H1 (cell line): ENCODE measurements around the gene LRRTM4. TPM values are rescaled to one million over a fixed set of nuclear protein-coding genes. Genes with fewer than 3 reads are reported as not detected.

Source experiments
- CTCF ChIA-PET: fragments of 300-600 bp; sonication (Branson Sonifier 250); formaldehyde crosslinking; loops from one replicate; lab custom pipeline; 2021; ENCODE audit not compliant: partially characterized antibody; lab: Charles Lee
- POLR2A ChIA-PET: fragments of 300-600 bp; sonication (Branson Sonifier 250); formaldehyde crosslinking; loops from one replicate; lab custom pipeline; 2021; ENCODE audit warnings: inconsistent platforms; ENCODE audit not compliant: partially characterized antibody; lab: Charles Lee
- DNase-seq, 2 experiments: peaks; one replicate each; pipeline versions ENCODE4 v3.0.0 to v3.0.0-alpha.2; 2010 to 2022; ENCODE audit warnings: low spot score in 2 of 2, low read depth in 1 of 2, mixed read lengths in 1 of 2
- FAIRE-seq: peaks from 2 replicates; lab custom pipeline; 2011; peaks lifted over from hg19 to GRCh38; lab: Jason Lieb, UNC
- H2AFZ ChIP-seq: 2 replicates; pipeline ENCODE4 v1.8.1; 2012; ENCODE audit warnings: low read length, inconsistent platforms
- H2AK5ac ChIP-seq: 2 replicates; pipeline ENCODE4 v1.6.1; 2013; ENCODE audit warnings: low read depth, low read length
- H2BK120ac ChIP-seq: replicated peaks from 2 replicates; pipeline ENCODE3; 2013; ENCODE audit warnings: low read depth, low read length, inconsistent platforms
- H2BK12ac ChIP-seq: 2 replicates; pipeline ENCODE4 v1.6.1; 2013; ENCODE audit warnings: low read depth, low read length
- H2BK15ac ChIP-seq: 2 replicates; pipeline ENCODE4 v1.6.1; 2013; ENCODE audit warnings: low read length
- H2BK20ac ChIP-seq: 2 replicates; pipeline ENCODE4 v1.6.1; 2013; ENCODE audit warnings: low read length
- H2BK5ac ChIP-seq: 2 replicates; pipeline ENCODE4 v1.6.1; 2013; ENCODE audit warnings: low read depth, low read length
- H3K14ac ChIP-seq: 2 replicates; pipeline ENCODE4 v1.6.1; 2013; ENCODE audit warnings: inconsistent platforms; ENCODE audit not compliant: insufficient read length
- H3K18ac ChIP-seq: 2 replicates; pipeline ENCODE4 v1.6.1; 2013; ENCODE audit warnings: low read length; ENCODE audit errors: extremely low read depth
- H3K23ac ChIP-seq: 2 replicates; pipeline ENCODE4 v1.6.1; 2013; ENCODE audit warnings: inconsistent platforms; ENCODE audit not compliant: insufficient read length
- H3K23me2 ChIP-seq: 2 replicates; pipeline ENCODE4 v1.6.1; 2013; ENCODE audit warnings: low read depth, low read length
- H3K27ac ChIP-seq: 2 replicates; pipeline ENCODE4 v1.6.1; 2011; ENCODE audit warnings: low read depth, low read length, inconsistent platforms
- H3K27me3 ChIP-seq, 4 experiments: replicated peaks in 1 of 4; 1 replicate in 1 of 4; 2 replicates in 3 of 4; pipeline versions ENCODE4 v1.6.1 to v1.8.1; 2011 to 2013; ENCODE audit warnings: low read length in 3 of 4, mild to moderate bottlenecking in 3 of 4, inconsistent platforms in 2 of 4, mixed read lengths in 2 of 4, moderate library complexity in 1 of 4; ENCODE audit not compliant: control insufficient read depth in 3 of 4, insufficient read depth in 3 of 4; ENCODE audit errors: extremely low read depth in 1 of 4
- H3K36me3 ChIP-seq, 4 experiments: 2 replicates each; pipeline versions ENCODE4 v1.6.1 to v1.8.1; 2011 to 2013; ENCODE audit warnings: mild to moderate bottlenecking in 4 of 4, low read length in 3 of 4, moderate library complexity in 2 of 4, control low read depth in 1 of 4, inconsistent platforms in 1 of 4; ENCODE audit not compliant: insufficient read depth in 4 of 4, control insufficient read depth in 2 of 4
- H3K4ac ChIP-seq: replicated peaks from 2 replicates; pipeline ENCODE3; 2013; ENCODE audit warnings: low read length, low read depth, mixed read lengths, inconsistent platforms; ENCODE audit not compliant: insufficient read length
- H3K4me1 ChIP-seq, 4 experiments: replicated peaks in 1 of 4; 1 replicate in 1 of 4; 2 replicates in 3 of 4; pipeline versions ENCODE4 v1.6.1 to v1.8.1; 2011 to 2013; ENCODE audit warnings: low read length in 3 of 4, inconsistent platforms in 2 of 4, mixed read lengths in 1 of 4; ENCODE audit not compliant: insufficient read depth in 4 of 4, control insufficient read depth in 3 of 4
- H3K4me2 ChIP-seq, 2 experiments: 2 replicates each; pipeline versions ENCODE4 v1.6.1 to v1.8.1; 2011 to 2013; ENCODE audit warnings: low read depth in 2 of 2, low read length in 2 of 2, control low read depth in 1 of 2, inconsistent platforms in 1 of 2, mild to moderate bottlenecking in 1 of 2; ENCODE audit not compliant: insufficient read depth in 1 of 2
- H3K4me3 ChIP-seq, 4 experiments: fragments of 200-600, 300-600 bp in 1 of 4; sonication (generic), shearing (Covaris generic), sonication (Bioruptor Twin) in 1 of 4; 2 replicates each; pipeline versions ENCODE4 v1.5.1 to v1.8.1; 2011 to 2016; ENCODE audit warnings: low read length in 4 of 4, low read depth in 3 of 4, control low read depth in 2 of 4, inconsistent platforms in 2 of 4, mild to moderate bottlenecking in 2 of 4, mixed read lengths in 1 of 4, moderate library complexity in 1 of 4; ENCODE audit not compliant: insufficient read depth in 2 of 4; ENCODE audit errors: extremely low read depth in 1 of 4
- H3K56ac ChIP-seq: replicated peaks from 2 replicates; pipeline ENCODE3; 2013; ENCODE audit warnings: low read depth, mild to moderate bottlenecking, mixed read lengths, low read length, inconsistent platforms; ENCODE audit not compliant: insufficient read length
- H3K79me1 ChIP-seq: 2 replicates; pipeline ENCODE4 v1.6.1; 2013; ENCODE audit warnings: low read depth, low read length, control low read depth
- H3K79me2 ChIP-seq, 2 experiments: 2 replicates each; pipeline versions ENCODE4 v1.6.1 to v1.8.1; 2012 to 2013; ENCODE audit warnings: low read length in 2 of 2, mild to moderate bottlenecking in 2 of 2, inconsistent platforms in 1 of 2; ENCODE audit not compliant: insufficient read depth in 2 of 2, control insufficient read depth in 1 of 2
- H3K9ac ChIP-seq, 4 experiments: replicated peaks in 1 of 4; 1 replicate in 1 of 4; 2 replicates in 3 of 4; pipeline versions ENCODE4 v1.6.1 to v1.8.1; 2011 to 2013; ENCODE audit warnings: low read depth in 3 of 4, low read length in 3 of 4, control low read depth in 2 of 4, mild to moderate bottlenecking in 2 of 4, moderate library complexity in 2 of 4, inconsistent platforms in 1 of 4; ENCODE audit errors: extremely low read depth in 1 of 4
- H3K9me3 ChIP-seq, 2 experiments: 2 replicates each; pipeline versions ENCODE4 v1.6.1 to v1.8.1; 2012 to 2013; ENCODE audit warnings: mild to moderate bottlenecking in 2 of 2, moderate library complexity in 2 of 2, control low read depth in 1 of 2, inconsistent platforms in 1 of 2, low read depth in 1 of 2, low read length in 1 of 2, mixed read lengths in 1 of 2; ENCODE audit not compliant: insufficient read depth in 2 of 2
- H4K20me1 ChIP-seq, 2 experiments: replicated peaks in 1 of 2; 2 replicates each; pipeline versions ENCODE3 to v1.8.1; 2011 to 2013; ENCODE audit warnings: inconsistent platforms in 2 of 2, low read length in 2 of 2, mild to moderate bottlenecking in 1 of 2; ENCODE audit not compliant: insufficient read depth in 2 of 2, control insufficient read depth in 1 of 2
- H4K5ac ChIP-seq: 2 replicates; pipeline ENCODE4 v1.6.1; 2013; ENCODE audit warnings: low read length, low read depth, mixed read lengths, inconsistent platforms; ENCODE audit not compliant: insufficient read length
- H4K8ac ChIP-seq: 2 replicates; pipeline ENCODE4 v1.8.0; 2013; ENCODE audit warnings: mild to moderate bottlenecking, moderate library complexity, low read length, inconsistent platforms; ENCODE audit not compliant: insufficient read depth; ENCODE audit errors: extremely low read depth
- H4K91ac ChIP-seq: replicated peaks from 2 replicates; pipeline ENCODE3; 2013; ENCODE audit warnings: low read length, mixed read lengths, inconsistent platforms; ENCODE audit not compliant: insufficient read length
- ATF2 ChIP-seq: IDR thresholded peaks from 2 replicates; pipeline ENCODE4 v1.6.1; 2012; ENCODE audit warnings: low read length, inconsistent platforms
- CTBP2 ChIP-seq: IDR thresholded peaks from 2 replicates; pipeline ENCODE4 v1.7.0; 2011; ENCODE audit warnings: borderline replicate concordance, mild to moderate bottlenecking, moderate library complexity, mixed read lengths, low read length; ENCODE audit not compliant: insufficient read depth, insufficient read length
- CTCF ChIP-seq, 3 experiments: IDR thresholded peaks; 1 replicate in 2 of 3; 2 replicates in 1 of 3; pipeline versions ENCODE4 v1.5.1 to v1.6.1; 2011; ENCODE audit warnings: low read length in 3 of 3, mild to moderate bottlenecking in 3 of 3, inconsistent platforms in 2 of 3, low read depth in 1 of 3, moderate library complexity in 1 of 3; ENCODE audit not compliant: insufficient read depth in 1 of 3; ENCODE audit errors: control extremely low read depth in 1 of 3
- GABPA ChIP-seq: IDR thresholded peaks from 2 replicates; pipeline ENCODE4 v1.6.1; 2011; ENCODE audit warnings: mild to moderate bottlenecking, low read length, moderate library complexity, borderline replicate concordance; ENCODE audit not compliant: insufficient read depth
- POLR2A ChIP-seq, 2 experiments: IDR thresholded peaks; 1 replicate in 1 of 2; 2 replicates in 1 of 2; pipeline ENCODE4 v1.6.1; 2011; ENCODE audit warnings: low read depth in 2 of 2, low read length in 2 of 2, mild to moderate bottlenecking in 2 of 2; ENCODE audit errors: control extremely low read depth in 1 of 2
- SIN3A ChIP-seq, 2 experiments: IDR thresholded peaks in 1 of 2; conservative IDR thresholded peaks in 1 of 2; 2 replicates each; pipeline ENCODE4 v1.6.1; 2011 to 2012; ENCODE audit warnings: low read length in 2 of 2, improper control_type of control experiment in 1 of 2, low read depth in 1 of 2, mild to moderate bottlenecking in 1 of 2
- WGBS, 2 experiments: shearing (Covaris generic) in 1 of 2; methylation state at CpG; one replicate each; pipeline versions ENCODE4 v1.1.6 to v1.1.7; 2013 to 2015; ENCODE audit warnings: low lambda C conversion rate in 2 of 2, mixed read lengths in 2 of 2, inconsistent platforms in 1 of 2, low coverage in 1 of 2, missing lambda C conversion rate in 1 of 2; ENCODE audit not compliant: insufficient replicate concordance in 2 of 2, insufficient coverage in 1 of 2, insufficient read length in 1 of 2; ENCODE audit errors: extremely low coverage in 1 of 2, missing lambda C conversion rate in 1 of 2; 5-methylcytosine and 5-hydroxymethylcytosine counted together
- polyA plus RNA-seq, 7 experiments: library from polyadenylated mRNA; depleted of rRNA in 3 of 7; stranded (reverse) in 5 of 7; unstranded in 2 of 7; fragments of >200 nt in 5 of 7; fragments of 200-250 nt in 2 of 7; gene quantifications; 1 replicate in 5 of 7; 2 replicates in 1 of 7; 4 replicates in 1 of 7; pipeline versions ENCODE4 v1.2.1 to v1.2.3, GENCODE V29; 2011 to 2013; ENCODE audit warnings: missing spikeins in 2 of 7, mixed read lengths in 2 of 7
- total RNA-seq: library from RNA; stranded (reverse); fragmentation: NEBNext Ultra II Directional; extraction: Animal tissue kit (Norgen Biotek cat#: 25700); gene quantifications from 2 replicates; pipeline ENCODE4 v1.2.1, GENCODE V29; 2021

Gene LRRTM4
- total and polyA plus RNA-seq, 2 of the 8 experiments (the other 6 are each of a cell fraction or from before 2014, with no cell fraction given): 3.6 to 9.5 TPM

- H2AK5ac ChIP-seq: no peak overlapping the region
- H3K4ac ChIP-seq: no peak overlapping the region
- H4K20me1 ChIP-seq: no peaks in the 10 kb centered on the region
- no peak overlapping the region for H2BK120ac ChIP-seq
- no peak overlapping the region for H2BK12ac ChIP-seq
- H3K9me3 ChIP-seq: no peaks in the 10 kb centered on the region
- CTCF ChIA-PET: no interaction called here
- WGBS, 2 experiments: 100% methylated on average over 1 of the region's 1 CpG; no CpG with 5 or more reads in 1 of the 2 experiments
- H3K27me3 ChIP-seq: no peaks in the 10 kb centered on the region
- no peak overlapping the region for H3K14ac ChIP-seq
- no peak overlapping the region for H3K4me2 ChIP-seq
- H2BK15ac ChIP-seq: no peak overlapping the region
- no peak overlapping the region for H3K9ac ChIP-seq
- H4K91ac ChIP-seq: no peak overlapping the region
- H3K27ac ChIP-seq: no peak overlapping the region
- H3K36me3 ChIP-seq: no peaks in the 10 kb centered on the region
- FAIRE-seq: no peak
- H4K5ac ChIP-seq: no peak overlapping the region
- H3K79me1 ChIP-seq: no peaks in the 10 kb centered on the region
- H3K79me2 ChIP-seq: no peaks in the 10 kb centered on the region
- H2BK20ac ChIP-seq: no peak overlapping the region
- H3K4me3 ChIP-seq: no peak overlapping the region
- TF ChIP-seq CTBP2 (no peak), GABPA (no peak), SIN3A (conservative IDR thresholded peaks at IDR 0.05 in 1 of 2, IDR thresholded peaks at IDR 0.05 in 1 of 2; ENCODE audit: low read depth in 1 of 2, low read length in 2 of 2) (no peak), CTCF (IDR thresholded peaks at IDR 0.05; ENCODE audit: control extremely low read depth in 1 of 3, insufficient read depth in 1 of 3, low read depth in 1 of 3, low read length in 3 of 3) (no peak), ATF2 (no peak), POLR2A (IDR thresholded peaks at IDR 0.05; ENCODE audit: control extremely low read depth in 1 of 2, low read depth in 2 of 2, low read length in 2 of 2) (no peak)
- TF ChIP-seq, all 59 proteins: peak for 0
- POLR2A ChIA-PET: interaction anchor here (0.6 kb wide), 1 partner anchor 27 kb away, joined by 3 read pairs; no protein-coding TSS in a partner anchor
- H3K18ac ChIP-seq: no peak overlapping the region
- no peak overlapping the region for H3K56ac ChIP-seq
- H3K23ac ChIP-seq: no peak overlapping the region
- no peaks in the 10 kb centered on the region for H3K23me2 ChIP-seq
- no peak overlapping the region for H2BK5ac ChIP-seq
- no peaks in the 10 kb centered on the region; a peak in 1 of 7 replicates for H3K4me1 ChIP-seq
- no peak overlapping the region for H2AFZ ChIP-seq
- H4K8ac ChIP-seq: no peak overlapping the region
- no peak for DNase-seq
Measured at GRCh38 chr2:76809136-76809535, 713.0 kb downstream of the LRRTM4 start.
